ENCODE data around the gene SARNP. TPM values are rescaled to one million over a fixed set of nuclear protein-coding genes. Genes with fewer than 3 reads are reported as not detected.
"Not testable (repeated sequence)": the region's sequence is repeated elsewhere in the genome, so short reads cannot be mapped to it uniquely, and the experiment has no call there.

The SARNP gene
- total RNA-seq (84.2 and 118 TPM in 2 replicates), polyA plus RNA-seq (103 and 117 TPM in 2 replicates)

GRCh38 chr12:55817345-55818139 lies at the start of gene SARNP, which contains the start of gene ORMDL2:
Gene SARNP (minus strand): TSS chr12:55817724. CDS start chr12:55817701, 23 bp downstream.
Gene ORMDL2 (plus strand): TSS chr12:55818041. CDS start chr12:55819000, 959 bp downstream.
- Histone ChIP-seq H3K27ac (peak within 1 kb of the TSS; percentile 90), H3K4me2 (peak within 1 kb of the TSS; percentile 87), H3K36me3 (replicated peaks; ENCODE audit: insufficient read depth, low read depth) (no peaks in the 10 kb centered on the region), H3K79me2 (peaks cover 62% of the 10 kb centered on the region), H3K9me2 (replicated peaks; ENCODE audit: insufficient read depth) (no peaks in the 10 kb centered on the region), H4K20me1 (ENCODE audit: insufficient read depth, poor library complexity, severe bottlenecking) (peaks cover 43% of the 10 kb centered on the region), H2AFZ (peak within 1 kb of the TSS; percentile 62), H3K4me1 (ENCODE audit: insufficient read depth) (peaks cover 8% of the 10 kb centered on the region), H3K9me3 (ENCODE audit: low read depth) (no peaks in the 10 kb centered on the region), H3K4me3 (peak within 1 kb of the TSS; percentile 70), H3K27me3 (no peaks in the 10 kb centered on the region)
- peak; percentile 99 for DNase-seq (ENCODE audit: low spot score)
- TF ChIP-seq EZH2 (IDR thresholded peaks at IDR 0.05; ENCODE audit: borderline replicate concordance) (no peak), CTCF (IDR thresholded peaks at IDR 0.05; ENCODE audit: poor library complexity) (no peak), EZH2phosphoT487 (IDR thresholded peaks at IDR 0.05; ENCODE audit: low read depth, severe bottlenecking, unreplicated experiment) (no peak)
- WGBS (ENCODE audit: low lambda C conversion rate, missing lambda C conversion rate): under 1% methylated on average over 38 of the region's 38 CpGs

GRCh38 chr12:55866454-55867004 lies 49.0 kb upstream of the SARNP start:
- not testable (repeated sequence) for H3K27ac ChIP-seq; H3K36me3 ChIP-seq (replicated peaks; ENCODE audit: insufficient read depth, low read depth); H3K9me2 ChIP-seq (replicated peaks; ENCODE audit: insufficient read depth); H3K4me1 ChIP-seq (ENCODE audit: insufficient read depth); H3K27me3 ChIP-seq; H4K20me1 ChIP-seq (ENCODE audit: insufficient read depth, poor library complexity, severe bottlenecking); H3K4me2 ChIP-seq; H3K79me2 ChIP-seq; DNase-seq (ENCODE audit: low spot score); H2AFZ ChIP-seq; H3K4me3 ChIP-seq; H3K9me3 ChIP-seq (ENCODE audit: low read depth)
- over 99% methylated on average over 3 of the region's 3 CpGs for WGBS (ENCODE audit: low lambda C conversion rate, missing lambda C conversion rate)

- Histone ChIP-seq H3K4me3 (no peak overlapping the region), H3K9me2 (replicated peaks; ENCODE audit: insufficient read depth) (no peaks in the 10 kb centered on the region), H4K20me1 (ENCODE audit: insufficient read depth, poor library complexity, severe bottlenecking) (no peaks in the 10 kb centered on the region), H3K36me3 (replicated peaks; ENCODE audit: insufficient read depth, low read depth) (no peaks in the 10 kb centered on the region), H3K79me2 (no peaks in the 10 kb centered on the region), H2AFZ (no peak overlapping the region), H3K27me3 (no peaks in the 10 kb centered on the region), H3K9me3 (ENCODE audit: low read depth) (no peaks in the 10 kb centered on the region), H3K4me1 (ENCODE audit: insufficient read depth) (no peaks in the 10 kb centered on the region), H3K4me2 (no peak overlapping the region), H3K27ac (no peak overlapping the region)
- TF ChIP-seq CTCF (IDR thresholded peaks at IDR 0.05; ENCODE audit: poor library complexity) (no peak), EZH2 (IDR thresholded peaks at IDR 0.05; ENCODE audit: borderline replicate concordance) (no peak), EZH2phosphoT487 (IDR thresholded peaks at IDR 0.05; ENCODE audit: low read depth, severe bottlenecking, unreplicated experiment) (no peak)
- DNase-seq (ENCODE audit: low spot score): no peak
- WGBS (ENCODE audit: low lambda C conversion rate, missing lambda C conversion rate): 93% methylated on average over 2 of the region's 2 CpGs
Observed at GRCh38 chr12:55865327-55865726, 47.8 kb upstream of the SARNP start.

GRCh38 chr12:55862931-55863330 lies 45.4 kb upstream of the SARNP start:
- not testable (repeated sequence) for H3K27me3 ChIP-seq; H3K9me3 ChIP-seq (ENCODE audit: low read depth); H3K27ac ChIP-seq; H3K36me3 ChIP-seq (replicated peaks; ENCODE audit: insufficient read depth, low read depth); DNase-seq (ENCODE audit: low spot score); H2AFZ ChIP-seq; H3K4me3 ChIP-seq; H3K4me2 ChIP-seq; H4K20me1 ChIP-seq (ENCODE audit: insufficient read depth, poor library complexity, severe bottlenecking); H3K9me2 ChIP-seq (replicated peaks; ENCODE audit: insufficient read depth); H3K4me1 ChIP-seq (ENCODE audit: insufficient read depth); H3K79me2 ChIP-seq
- WGBS (ENCODE audit: low lambda C conversion rate, missing lambda C conversion rate): 96% methylated on average over 13 of the region's 13 CpGs

All from hepatocyte (in vitro differentiated cells).